Skin of body (tissue), 2 donors: ENCODE data around the gene AGPAT4. TPM values are rescaled to one million over a fixed set of nuclear protein-coding genes. Genes with fewer than 3 reads are reported as not detected.

Experiments used
- DNase-seq: peaks from one replicate; lab custom pipeline; 2025; lab: John Stamatoyannopoulos, UW
- total RNA-seq: library from RNA; depleted of rRNA; stranded (reverse); fragments of >200 nt; gene quantifications from one replicate; pipeline ENCODE4 v1.2.3, GENCODE V29; 2014

Gene AGPAT4
- total RNA-seq, 1 donor from 2014 or later, result 17.2 TPM

GRCh38 chr6:161169035-161169434, 104.8 kb downstream of the AGPAT4 start:
- DNase-seq, result peak; percentile 7

- peak; percentile 43 for DNase-seq
Observed at GRCh38 chr6:161168281-161168891, 105.5 kb downstream of the AGPAT4 start.

GRCh38 chr6:161166677-161167076, 107.2 kb downstream of the AGPAT4 start:
- no peak for DNase-seq

GRCh38 chr6:161166176-161166575, 107.7 kb downstream of the AGPAT4 start:
- DNase-seq, result no peak

GRCh38 chr6:161164182-161164625, 109.7 kb downstream of the AGPAT4 start:
- no peak for DNase-seq

GRCh38 chr6:161163466-161164181, 110.2 kb downstream of the AGPAT4 start:
- DNase-seq, result no peak

DNA sequence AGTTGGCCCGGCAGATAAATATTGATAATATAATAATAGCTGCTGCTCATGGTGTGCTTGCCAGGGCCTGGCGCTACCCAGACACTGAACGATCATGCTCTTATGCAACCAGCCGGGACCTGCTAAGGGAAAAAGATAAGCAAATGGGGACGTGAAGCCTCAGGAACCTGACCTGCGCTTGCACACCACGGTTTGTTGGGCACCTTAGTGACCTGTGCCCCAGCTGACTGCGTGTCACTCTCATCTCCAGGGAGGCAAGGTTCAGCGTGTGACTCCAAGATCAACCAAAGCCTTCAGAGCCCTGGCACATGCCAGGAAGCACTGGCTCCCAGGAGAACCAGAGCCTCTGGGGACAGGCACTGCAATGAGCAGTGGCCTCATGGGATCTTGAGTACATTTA, 111.1 kb downstream of the AGPAT4 start:
- no peak for DNase-seq

- no peak for DNase-seq
Observed at GRCh38 chr6:161161889-161162624, 111.8 kb downstream of the AGPAT4 start.

GRCh38 chr6:161161121-161161520, 112.7 kb downstream of the AGPAT4 start:
- no peak for DNase-seq

GRCh38 chr6:161154796-161155335, 119.0 kb downstream of the AGPAT4 start:
- DNase-seq, result no peak

GRCh38 chr6:161153725-161154124, 120.1 kb downstream of the AGPAT4 start:
- DNase-seq, result no peak

DNA sequence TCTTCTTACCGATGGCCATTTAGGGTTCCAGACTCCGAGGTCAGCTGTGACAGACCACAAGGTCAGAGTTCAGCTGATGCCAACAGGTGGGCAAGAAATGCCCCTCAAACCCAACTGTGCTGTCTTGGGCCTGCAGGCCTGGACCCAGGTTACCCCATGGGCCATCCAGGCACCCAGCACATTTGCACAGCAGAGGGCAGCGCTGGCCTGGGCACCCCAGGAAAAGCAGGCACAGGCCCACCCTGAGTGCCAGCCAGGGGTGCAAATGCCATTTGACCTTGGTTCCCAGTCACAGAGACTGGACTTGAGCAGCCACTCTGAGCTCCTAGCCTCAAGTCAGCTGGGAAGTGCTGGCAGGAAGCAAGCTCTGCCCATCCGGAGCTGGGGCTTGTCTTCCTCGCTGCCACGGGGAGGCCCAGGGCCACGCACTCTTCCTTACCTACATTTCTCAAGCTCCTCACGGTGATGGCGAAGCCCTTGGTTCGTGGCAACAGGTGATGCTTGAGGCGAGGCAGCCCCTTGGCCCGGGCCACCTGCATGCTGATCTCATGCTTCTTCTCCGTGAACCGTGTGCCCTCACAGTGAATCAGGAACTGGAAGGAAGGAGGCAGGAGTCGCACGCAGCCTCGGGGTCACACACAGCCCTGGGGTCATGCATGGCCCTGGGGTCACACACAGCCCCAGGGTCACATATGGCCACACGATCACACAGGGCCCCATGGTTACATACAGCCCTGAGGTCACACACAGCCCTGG, 120.8 kb downstream of the AGPAT4 start:
- no peak for DNase-seq

GRCh38 chr6:161152527-161152862, 121.4 kb downstream of the AGPAT4 start:
- no peak for DNase-seq

DNA sequence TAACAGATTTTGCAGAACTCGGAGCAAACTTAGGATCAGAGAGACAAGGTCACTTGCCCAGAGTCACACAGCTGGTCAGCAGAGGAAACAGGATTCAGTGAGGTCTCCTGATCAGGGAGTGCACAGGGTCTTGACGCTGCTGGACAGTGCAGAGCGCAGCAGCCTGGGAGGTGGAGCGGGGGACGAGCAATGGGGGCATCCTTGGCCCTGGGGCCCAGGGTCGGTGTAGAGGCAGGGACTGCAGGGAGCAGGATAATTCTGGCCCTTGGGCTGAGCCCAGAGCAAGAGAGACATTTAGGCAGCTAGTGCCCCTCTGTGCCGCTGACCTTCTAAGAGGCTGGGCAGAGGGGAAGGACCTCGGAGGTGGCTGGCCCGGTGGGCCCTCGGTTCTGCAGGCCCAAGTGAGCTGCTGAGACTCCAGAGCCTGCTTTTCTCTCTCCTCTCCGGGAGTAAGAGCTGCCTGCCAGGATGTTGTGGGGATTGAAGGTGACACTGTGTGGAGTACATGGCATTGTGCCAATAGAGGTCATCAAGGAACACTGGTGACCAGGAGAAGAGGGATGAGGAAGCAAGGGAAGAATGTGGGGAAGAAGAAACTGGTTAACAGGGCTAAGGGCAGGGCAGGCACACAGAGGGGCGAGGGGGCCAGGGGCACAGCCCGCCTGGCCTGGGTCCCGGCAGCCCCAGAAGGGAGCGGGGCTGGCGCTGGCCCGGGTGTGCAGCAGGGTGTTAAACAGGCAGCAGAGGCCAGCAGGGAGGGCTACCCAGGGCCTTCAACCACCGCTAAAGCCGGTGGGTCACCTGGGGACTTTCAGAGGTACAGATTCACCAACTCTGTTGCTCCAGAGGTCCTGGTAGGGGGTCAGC, 122.0 kb downstream of the AGPAT4 start:
- no peak for DNase-seq

GRCh38 chr6:161151059-161151645, 122.7 kb downstream of the AGPAT4 start:
- DNase-seq, result no peak

DNA sequence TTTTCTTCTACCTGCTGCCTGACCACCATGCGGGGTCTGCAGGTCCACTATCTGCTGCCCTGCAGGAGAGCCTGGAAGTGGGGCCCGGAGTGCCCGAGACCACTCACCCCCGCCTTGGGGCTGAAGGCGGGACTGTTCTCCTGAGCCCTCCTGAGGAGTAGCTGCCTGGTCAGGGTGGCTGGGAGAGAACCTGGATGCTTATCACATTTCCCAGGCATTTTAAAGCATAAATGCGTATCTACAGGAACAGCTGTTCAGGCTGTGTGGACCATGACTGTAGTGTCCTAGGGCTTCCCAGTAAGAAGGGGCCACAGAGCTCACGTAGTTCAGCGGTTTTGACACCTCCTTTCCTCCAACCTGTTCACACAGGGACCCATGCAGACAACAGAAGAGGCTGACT, 123.3 kb downstream of the AGPAT4 start:
- DNase-seq, result no peak

- DNase-seq, result no peak
Observed at GRCh38 chr6:161150136-161150535, 123.7 kb downstream of the AGPAT4 start.

DNA sequence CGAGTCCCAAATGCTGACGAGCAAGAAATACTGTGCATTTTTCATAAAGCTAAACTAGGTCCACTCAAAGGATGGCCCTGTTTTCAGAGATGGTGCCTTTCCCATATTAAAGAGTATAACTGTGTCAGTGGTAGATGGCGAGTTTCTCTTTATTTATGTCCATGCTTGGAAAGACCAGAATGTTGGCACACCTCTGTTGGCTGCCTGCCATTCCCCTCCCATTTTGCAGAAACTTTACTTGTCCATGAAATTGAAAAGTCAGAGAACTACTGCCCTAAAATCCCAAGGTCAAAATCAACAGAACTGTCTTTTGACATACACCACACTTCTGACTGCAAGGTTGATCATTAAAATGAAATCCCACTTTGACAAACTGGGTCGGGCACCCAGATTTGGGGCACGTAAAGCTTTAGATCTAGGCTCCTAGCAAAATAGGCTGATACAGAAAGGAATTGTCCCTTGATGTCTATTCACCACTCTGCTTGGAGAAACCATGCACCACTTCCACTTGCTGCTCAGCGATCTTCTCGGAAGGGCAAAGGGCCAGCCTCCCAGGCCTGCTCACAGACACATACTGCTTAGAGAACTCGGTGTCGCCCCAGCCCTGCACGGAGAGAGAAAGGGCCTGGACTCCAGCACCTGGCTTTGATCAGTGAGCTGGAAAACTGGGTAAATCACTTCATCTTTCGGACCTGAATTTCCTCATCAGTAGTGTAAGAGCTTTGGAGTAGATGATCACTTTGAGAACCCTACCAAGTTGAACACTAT, 130.0 kb downstream of the AGPAT4 start:
- DNase-seq, result no peak

- no peak for DNase-seq
Observed at GRCh38 chr6:161142957-161143296, 130.9 kb downstream of the AGPAT4 start.

GRCh38 chr6:161141173-161141572, 132.7 kb downstream of the AGPAT4 start:
- no peak for DNase-seq
